Suppressor macrophage (primary cell): ENCODE data around the gene PRPF18.

ENCODE experiments used
- DNase-seq, 4 experiments: peaks; one replicate each; pipeline ENCODE4 v3.0.0-alpha.2; 2020 to 2022

Gene PRPF18

DNA sequence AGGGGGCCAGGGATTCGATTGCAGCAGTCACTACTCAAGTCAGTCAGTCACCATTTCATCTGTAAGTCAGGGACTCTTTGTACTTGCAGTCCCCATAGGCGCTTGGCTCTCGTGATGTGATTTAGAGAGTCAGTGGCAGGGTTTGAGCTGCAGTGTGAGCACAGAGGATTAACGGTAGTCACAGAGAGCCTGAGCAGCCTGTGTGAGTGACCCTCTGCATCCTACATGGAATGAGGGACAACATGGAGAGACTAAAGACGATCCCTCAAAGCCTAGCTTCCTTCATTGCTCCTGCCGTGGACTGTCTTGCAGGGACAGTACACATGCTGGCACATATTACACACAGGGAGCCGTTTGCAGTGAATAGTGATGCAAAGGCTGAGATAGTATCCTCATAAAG, 56.3 kb downstream of the PRPF18 start:
- DNase-seq, result no peak

DNA sequence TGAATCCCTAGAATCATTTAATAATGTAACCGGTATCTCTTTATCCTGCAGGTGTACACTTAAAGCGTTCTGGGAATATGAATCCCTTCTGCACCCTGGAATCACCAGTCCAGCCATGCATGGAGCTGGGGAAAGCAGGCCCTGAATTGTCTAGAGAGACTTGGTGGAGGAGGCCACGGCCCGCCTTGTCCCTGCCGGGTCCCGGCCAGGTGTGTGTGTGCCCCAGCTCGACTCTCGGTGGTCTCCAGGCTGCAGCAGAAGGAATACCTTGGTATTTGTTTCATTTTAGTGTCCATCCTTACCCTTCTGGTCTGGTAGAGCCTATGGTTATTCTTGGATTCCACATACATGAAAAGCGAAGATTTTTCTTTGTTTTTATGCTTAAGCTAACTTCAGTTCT, 58.1 kb downstream of the PRPF18 start:
- DNase-seq, result no peak

DNA sequence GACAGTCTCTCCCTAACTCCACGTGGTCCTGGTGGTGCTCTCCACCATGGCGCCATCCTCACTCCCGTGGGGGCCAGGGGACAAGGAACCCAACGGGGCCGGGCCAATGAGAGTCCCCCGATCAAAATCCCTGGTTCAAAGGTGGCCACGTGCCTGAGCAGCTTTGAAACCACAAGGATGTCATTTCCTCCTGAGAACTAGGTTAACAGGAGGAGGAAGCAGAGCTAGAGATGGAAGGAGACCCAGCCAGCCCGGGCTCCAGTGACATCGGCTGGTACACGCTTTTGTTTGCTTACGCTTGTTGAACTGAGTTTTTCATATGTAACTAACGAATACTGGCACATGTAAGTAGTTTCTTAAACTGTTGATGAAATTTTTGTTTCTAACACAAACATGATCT, 61.7 kb downstream of the PRPF18 start:
- DNase-seq, result no peak

DNA sequence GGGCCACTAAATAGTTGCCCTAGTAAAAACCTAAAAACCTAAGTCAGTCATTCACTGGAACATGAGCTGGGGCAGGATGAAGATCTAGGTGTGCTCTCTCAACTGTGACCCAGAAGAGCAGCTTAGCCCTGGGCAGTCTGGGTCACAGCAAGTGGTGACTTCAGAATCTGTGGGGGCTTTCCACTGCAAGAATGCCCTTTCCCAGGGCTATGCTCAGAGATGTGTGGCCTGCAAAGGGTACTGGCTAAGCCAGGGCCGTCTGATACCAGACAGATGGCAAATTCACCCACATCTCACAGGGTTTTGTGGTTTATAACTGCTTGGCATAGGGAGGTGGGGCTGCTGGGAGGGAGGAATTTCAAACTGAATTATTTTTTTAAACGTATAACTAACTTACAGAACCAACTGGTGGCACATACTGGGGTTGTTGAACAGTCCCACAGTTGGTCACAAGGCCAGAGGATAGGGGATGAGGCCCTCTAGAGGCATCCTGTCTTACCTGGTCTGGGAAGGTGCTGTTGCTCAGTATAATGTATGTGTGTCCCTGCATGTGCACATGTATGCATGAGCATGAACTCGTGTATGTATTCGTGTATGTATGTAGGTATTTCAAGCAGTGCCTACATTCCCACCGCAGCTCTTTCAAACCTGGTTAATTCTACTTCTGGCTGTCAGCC, 63.2 kb downstream of the PRPF18 start:
- no peak for DNase-seq

DNA sequence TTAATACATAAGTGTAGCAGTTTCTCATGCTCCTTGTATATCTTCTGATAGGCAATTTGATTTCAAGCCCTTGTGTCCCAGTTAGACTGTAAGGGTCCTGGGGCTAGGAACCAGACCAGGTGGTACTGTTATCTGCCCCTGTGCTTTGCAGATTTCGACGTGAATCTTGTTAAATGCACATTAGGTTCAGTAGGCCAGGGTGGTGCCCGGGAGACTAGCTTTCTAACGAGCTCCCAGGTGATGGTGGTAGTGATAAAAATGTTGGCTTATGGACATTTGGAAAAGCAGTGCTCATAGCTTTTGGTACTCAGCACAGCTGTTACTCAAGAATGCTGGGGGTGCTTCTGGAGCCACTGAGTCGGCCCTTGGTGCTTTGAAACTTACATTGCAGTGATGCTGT, 64.2 kb downstream of the PRPF18 start:
- DNase-seq, result no peak

DNA sequence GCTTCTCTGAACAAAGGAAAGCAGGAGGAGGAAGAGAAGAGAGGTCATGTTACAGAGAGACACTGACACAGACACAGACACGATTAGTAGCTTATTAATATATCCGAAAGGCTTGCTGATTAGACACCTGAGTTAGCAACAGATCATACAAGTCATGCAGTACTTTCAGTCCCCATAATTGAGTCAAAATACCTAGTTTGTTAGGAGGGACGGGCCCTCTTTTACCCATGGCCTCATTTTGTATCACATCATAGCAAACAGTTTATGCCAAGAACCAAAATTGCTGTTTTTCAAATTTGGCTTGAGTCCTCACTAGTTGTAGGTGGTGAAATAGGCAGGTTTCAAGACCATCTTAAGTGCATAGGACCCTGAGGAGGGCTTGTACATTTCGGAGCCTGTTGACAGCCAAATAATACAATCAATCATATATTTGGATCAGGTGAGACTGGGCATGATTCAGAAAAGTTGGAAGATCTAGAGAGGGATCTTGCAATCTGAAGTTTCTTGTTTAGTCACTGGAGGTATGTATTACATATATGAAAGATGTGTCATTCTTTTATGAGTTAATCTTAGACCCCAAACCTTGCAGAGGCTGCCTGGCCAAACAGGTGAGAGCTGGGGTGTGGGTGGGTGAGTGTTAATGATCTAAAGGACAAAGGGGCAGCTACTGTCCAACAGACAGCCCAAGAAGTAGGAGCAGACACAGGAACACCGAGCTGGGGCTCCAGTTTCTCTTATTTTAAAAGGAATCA, 65.4 kb downstream of the PRPF18 start:
- no peak for DNase-seq

DNA sequence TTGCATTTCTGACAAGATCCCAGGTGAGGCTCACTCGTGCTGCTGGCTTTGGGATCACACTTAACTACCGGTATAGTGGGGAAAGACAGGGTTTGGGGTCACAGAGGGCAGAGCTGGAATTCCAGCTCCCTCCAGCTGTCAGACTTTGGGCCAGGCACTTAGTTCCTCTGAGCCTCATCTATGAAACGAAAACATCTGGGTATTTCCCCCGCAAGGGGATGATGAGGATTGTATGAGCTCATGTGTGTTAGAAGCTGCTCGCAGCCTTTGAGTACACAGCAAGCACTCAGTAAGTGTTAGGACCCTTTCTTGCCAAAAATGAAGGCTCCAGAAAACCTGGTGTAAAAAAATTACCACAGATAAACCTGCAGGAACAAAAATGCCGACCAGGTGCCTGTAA, 66.1 kb downstream of the PRPF18 start:
- DNase-seq, result no peak

DNA sequence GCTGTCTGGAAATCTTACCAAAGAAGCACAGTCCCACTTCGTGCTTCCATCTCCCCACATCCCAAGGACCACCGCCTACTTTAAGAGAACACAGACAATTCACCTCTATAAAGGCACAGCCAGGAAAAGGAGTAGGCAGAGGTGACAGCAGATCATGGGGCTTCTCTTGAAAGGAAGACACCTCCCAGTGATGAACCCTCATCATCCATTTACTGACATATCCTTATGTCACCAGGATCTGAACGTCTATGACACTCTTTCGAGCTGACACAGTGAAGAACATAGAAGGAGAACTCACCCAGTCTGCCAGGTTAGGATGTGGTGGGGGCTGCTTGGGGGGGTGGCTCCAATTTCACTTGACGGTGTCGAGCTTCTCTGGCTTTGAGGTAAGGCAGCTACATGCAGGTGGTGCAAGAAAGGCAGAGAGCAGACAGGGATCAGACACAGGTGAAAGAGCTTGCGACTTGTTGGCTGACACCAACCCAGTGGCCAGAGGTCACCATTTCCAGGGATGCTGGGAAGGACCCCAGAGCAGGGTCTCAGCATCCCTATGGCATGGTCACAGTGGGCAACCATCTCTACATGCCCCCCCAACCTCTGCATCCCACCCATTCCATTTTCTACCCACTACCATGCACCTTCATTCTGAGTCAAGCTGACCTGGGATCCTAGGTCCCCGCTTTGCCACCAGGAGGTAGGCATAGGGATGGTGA, 67.5 kb downstream of the PRPF18 start:
- no peak for DNase-seq

DNA sequence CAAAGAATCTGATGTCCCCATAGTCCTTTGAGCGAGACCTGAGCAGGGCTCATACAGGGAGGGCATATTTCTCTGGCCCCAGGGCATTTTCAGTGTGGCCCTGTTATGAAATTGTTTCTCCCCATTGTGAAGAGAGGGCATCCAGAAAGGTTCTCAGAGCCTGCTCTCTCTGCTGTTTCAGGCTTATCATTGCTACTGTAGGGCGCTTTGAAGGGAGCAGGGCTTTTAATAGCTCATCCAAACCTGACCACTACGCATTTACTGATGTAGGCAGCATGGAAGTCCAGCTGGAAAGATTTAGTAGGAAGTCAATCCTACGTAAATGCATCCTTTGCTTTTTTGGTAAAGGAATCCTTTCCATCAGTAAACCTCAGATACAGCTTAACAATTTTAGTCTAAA, 68.1 kb downstream of the PRPF18 start:
- no peak for DNase-seq

DNA sequence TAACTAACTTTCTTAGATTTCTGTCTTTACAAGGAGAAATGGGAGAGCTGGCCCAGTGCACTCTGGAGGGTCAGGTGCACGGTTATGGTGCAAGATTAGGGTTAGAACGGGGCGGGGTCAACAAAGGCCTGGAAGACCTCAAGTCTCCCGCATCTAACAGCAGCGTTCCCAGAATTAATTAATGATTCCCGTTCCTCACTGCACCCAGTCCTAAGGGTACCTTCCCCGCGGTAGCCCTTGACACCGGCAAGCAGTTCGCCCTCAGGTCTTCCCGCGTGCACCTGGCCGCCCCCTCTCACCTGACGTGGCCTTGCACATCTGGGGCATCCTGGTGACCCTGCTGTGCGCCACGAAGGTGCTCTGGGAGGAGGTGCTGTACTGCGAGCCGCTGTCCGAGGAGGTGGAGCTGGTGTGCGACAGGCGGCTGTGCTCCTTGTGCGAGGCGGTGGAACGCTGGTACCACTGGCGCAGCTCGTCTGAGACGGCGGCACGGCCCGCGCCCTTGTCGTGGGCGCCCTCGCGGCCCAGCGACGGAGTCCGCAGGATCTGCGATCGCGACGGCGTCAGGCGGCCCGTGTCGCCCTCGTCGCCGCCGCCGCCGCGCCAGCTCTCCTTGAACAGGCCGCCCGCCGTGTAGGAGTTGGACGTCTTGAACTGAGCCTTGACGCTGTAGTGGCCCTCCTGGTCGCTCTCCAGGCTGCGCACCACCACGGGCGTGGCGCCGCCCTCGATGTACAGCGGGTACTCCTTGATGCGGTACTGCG, 69.8 kb downstream of the PRPF18 start:
- no peak for DNase-seq

DNA sequence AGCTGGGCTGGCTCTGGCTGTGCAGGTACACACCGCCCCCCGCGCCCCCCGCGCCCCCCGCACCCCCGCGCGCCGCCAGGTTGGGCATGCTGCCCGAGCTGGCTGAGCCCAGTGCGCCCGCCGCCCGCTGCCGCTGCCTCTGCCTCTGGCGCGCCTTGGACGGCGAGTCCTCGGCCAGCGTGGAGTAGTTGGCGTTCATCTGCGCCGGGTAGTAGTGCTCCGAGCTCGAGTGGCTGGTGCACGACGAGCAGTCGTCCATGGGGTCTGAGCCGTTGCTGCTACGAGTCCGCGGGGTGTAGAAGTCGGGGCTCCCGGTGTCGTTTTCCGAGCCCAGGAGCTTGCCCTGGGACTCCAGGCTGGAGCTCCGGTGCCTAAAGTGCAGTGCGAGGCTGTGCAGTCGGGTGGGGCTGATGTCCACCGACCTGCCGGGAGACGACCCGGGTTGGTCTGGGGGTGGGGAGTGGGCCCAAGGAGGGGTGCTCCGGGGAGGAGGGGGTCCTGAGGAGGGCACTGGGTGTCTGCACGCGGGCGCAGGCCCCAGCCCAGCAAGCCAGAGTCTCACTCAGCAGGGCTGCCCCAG, 70.4 kb downstream of the PRPF18 start:
- no peak for DNase-seq

DNA sequence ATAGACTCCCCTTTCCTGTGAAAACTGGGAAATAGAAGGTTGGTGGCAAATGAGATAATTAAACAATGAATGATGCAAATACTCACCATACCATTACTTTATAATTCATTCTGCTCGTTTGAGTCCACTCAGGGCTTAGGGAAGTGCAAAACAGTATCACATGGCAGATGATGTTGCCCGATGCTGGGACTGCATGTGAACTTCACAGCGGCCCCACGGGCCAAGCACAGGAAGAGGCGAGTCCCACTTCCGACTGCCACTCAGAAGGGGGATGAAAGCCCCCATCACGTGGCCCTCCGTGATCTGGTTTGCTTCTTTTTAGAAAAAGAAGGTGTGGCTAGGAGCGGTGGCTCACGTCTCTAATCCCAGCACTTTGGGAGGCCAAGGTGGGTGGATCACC, 71.5 kb downstream of the PRPF18 start:
- peak; percentile 47 to 58 (median 54) for DNase-seq

DNA sequence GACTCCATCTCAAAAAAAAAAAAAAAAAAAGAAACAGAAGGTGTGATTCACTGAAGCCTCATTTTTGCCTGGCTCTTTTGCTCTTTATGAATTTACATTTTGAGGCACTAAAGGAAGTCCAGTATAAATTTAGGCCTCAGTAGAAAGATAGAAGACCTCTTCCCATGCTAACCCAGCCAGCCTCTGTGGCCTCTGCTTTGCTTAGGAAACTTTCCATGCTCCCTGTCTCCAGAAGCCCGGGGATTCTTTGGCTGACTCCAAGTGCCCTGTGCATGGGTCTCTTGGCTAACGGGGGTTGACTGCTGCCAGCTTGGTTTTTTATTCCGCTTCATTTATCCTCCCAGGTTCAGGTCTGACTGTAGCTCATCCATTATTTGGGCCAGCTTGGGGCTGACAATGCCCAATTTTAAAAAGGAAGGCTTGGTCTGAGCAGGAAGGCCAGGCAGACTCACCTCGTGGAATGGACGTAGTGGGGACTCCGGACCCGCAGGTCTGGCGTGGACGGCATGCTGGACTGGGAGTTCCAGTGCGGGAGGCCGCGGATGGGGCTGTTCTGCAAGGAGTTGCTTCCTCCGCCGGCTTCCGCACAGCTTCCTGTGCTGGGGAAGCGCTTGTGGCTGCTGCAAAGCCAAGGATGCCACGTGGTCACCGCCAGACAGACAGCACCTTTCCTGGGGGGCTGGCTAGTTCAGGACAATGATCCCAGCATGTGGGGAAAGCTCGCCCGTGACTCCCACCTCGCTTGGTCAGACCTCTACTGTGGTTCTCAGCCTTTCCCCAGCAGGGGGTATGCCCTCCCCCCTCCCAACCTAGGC, 72.3 kb downstream of the PRPF18 start:
- peak; percentile 30 to 56 (median 43) for DNase-seq

DNA sequence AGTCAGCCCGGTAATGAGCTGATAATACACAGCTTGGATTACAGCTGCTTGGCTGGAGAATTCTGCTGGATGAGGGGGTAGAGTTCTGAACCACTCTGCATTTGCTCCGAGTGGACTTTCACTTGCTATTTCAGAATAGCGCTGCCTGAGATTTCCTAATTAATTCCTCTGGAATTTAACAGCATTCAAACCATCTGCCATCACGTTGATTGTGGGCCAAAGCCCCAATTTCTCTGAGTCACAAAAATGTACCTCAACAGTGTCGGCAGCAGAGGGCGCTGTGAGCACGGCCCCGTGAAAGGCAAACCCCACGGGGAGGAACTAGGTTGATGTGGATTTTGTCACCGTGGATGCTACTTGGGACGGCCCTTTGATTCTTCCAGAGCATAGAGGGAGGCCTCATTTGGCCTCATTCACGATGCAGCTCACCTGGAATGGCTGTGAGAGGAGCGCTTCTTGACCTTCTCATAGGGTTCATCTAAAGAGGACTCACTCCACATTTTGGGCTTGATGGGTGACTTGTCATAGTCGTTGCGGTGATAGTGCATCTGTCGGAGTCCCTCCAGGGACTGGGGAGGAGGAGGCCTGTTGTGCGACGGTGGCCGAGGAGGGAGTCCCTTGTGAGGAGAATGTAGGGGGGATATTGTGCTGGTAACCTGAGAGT, 73.3 kb downstream of the PRPF18 start:
- DNase-seq, result peak; percentile 74 to 81 (median 77)

DNA sequence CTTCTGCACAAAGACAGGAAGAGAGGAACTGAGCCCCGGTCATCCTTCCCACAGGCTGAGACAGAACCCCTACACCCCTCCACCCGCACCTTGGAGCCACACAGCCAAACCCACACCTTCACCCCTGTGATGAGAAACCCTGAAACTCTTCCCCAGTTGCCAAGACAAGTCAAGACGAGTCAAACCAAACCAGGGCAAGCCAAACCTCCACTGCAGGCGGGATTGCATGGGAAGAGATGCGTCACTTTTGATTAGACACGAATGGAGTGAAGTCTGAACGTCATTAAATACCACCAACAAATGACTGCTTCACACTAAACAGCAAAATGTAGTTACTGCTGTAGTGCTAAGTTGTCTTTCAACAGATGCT, 73.8 kb downstream of the PRPF18 start:
- no peak for DNase-seq

DNA sequence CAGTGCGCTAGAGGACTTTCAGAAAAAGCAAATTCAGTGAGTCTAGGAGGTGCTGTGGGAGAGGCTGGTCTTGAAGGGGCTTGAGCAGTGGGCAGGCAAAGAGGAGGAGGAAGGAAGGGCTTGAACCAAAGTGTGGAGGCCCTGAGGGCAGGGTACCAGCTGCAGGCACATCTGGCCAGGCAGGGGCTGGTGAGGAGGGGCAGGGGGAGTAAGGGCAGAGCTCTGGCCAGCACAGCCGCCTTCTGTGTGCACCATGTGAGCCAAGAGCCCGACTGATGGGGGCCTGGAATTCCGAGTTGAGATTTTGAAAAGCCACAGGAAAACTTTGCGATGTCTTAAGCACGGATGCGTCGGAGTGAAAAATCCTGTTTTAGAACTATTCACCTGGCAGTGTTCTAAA, 74.5 kb downstream of the PRPF18 start:
- DNase-seq, result no peak

DNA sequence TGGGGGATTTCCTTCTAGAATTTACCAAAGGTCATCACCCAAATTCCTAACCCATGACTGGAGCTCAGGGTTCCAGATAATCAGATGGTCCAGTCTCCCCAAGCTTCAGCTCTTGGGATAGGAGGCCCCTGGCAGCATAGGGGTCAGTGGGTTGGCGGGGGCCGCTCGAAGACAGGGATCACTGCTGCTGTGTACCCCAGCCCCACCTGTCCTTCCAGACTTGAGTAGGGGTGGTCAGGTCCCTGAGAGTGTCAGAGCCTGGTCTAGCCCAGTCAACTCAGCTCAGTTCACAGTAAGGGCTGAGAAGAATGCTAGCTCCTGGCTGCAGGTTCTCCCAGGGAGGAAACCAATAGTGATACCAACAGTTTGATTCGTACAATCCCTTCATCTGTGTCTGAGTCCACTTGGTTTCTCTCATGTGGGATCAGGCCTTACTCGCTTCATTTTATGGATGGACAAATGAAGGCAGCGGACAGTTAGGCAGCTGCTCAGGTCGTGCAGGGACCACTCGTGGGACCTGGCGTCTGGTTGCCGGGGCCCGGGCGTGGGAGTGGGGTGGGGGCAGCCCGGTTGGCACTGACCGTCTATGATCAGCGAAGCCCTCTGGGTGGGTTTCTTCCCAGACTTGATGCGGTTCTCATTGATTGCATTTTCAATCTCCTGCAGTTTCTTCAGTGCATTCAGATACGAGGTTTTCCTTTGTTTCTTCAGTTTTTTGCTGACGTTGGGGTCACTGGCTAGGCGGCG, 78.9 kb downstream of the PRPF18 start:
- no peak for DNase-seq

DNA sequence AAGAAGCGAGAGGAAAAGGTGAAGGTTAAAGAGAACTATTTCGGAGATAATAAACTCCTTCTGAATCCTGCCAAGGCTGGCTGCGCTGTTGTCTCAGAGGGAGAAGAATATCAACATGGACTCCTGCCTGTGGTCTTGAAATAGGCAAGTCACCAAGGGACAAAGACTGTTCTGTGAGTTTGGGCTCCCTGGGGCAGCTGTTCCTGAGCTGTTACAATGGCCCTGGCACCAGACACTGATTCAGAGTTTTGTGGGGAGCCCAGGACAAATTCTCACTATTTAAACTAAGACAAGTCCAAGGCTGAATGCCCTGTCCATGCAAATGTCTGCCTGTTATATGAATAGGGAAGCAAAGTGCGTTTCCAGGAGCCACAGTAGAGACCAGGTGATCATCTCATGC, 81.4 kb downstream of the PRPF18 start:
- no peak for DNase-seq

DNA sequence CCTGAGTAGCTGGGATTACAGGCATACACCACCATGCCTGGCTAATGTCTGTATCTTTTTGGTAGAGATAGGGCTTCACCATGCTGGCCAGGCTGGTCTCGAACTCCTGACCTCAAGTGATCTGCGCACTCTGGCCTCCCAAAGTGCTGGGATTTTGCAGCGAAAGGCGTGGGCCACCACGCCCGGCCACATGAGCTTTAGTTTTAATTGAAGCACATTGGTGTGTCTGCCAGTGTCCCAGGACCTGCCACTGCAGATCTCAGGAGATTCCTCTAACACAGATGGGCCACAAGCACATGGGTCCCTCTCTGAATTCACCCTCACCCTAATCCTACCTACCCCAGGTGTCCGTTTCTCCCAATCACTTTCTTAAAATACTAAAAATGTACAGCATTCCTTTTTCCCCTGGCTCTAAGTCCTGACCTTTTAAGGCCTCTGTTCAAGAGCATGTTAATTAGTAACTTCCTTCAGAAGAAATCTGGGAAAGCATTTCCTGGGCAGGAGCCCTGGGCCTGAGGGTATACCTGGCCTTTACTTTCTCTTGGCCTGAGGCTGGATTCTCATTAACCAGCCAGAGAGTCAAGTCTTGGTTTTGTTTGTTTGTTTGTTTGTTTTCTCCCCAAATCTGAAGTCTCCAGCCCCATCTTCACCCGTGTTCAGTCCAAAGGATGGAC, 82.6 kb downstream of the PRPF18 start:
- DNase-seq, result no peak

DNA sequence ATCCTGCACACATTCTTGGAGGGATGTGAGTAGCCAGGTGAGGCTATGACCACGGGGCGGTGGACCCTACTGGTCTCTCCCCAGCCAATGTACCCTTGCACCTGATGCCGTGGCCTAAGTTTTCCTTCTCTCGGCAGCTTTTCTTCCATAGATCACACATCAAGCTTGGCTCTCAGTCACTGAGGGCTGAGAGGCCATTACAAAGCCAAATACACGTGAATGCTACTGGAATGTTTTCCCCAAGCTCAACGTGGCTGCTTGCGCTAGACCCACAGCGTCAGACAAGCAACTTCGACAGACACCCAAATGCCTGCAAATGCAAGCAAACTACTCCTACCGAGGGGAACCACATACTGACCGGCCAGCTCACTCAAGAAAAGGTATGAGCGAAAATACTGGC, 83.1 kb downstream of the PRPF18 start:
- no peak for DNase-seq
